ENCODE data around the gene TMEM231. TPM values are rescaled to one million over a fixed set of nuclear protein-coding genes. Genes with fewer than 3 reads are reported as not detected.
A peak's percentile ranks its signal among the peaks of the same experiment; 100 is the strongest.

The TMEM231 gene
- total and polyA plus RNA-seq, 2 of the 8 experiments (the other 6 are each of a cell fraction or from before 2014, with no cell fraction given) = 8.3 to 26.7 TPM

- Histone ChIP-seq H2BK120ac (replicated peaks; ENCODE audit: low read depth, low read length) (no peak overlapping the region), H3K79me1 (ENCODE audit: low read depth, low read length) (no peaks in the 10 kb centered on the region), H3K36me3 (ENCODE audit: control insufficient read depth in 2 of 4, insufficient read depth in 4 of 4, low read length in 3 of 4) (no peaks in the 10 kb centered on the region; a peak in 1 of 8 replicates), H4K91ac (replicated peaks; ENCODE audit: insufficient read length, low read length) (no peak overlapping the region), H2BK5ac (ENCODE audit: low read depth, low read length) (no peak overlapping the region), H3K9me3 (ENCODE audit: insufficient read depth in 2 of 2, low read depth in 1 of 2, low read length in 1 of 2) (no peaks in the 10 kb centered on the region), H3K79me2 (ENCODE audit: control insufficient read depth in 1 of 2, insufficient read depth in 2 of 2, low read length in 2 of 2) (no peaks in the 10 kb centered on the region), H4K5ac (ENCODE audit: insufficient read length, low read depth, low read length) (no peak overlapping the region), H3K23ac (ENCODE audit: insufficient read length) (no peak overlapping the region), H3K56ac (replicated peaks; ENCODE audit: insufficient read length, low read depth, low read length) (no peak overlapping the region), H3K14ac (ENCODE audit: insufficient read length) (no peak overlapping the region), H3K27me3 (replicated peaks in 1 of 4; ENCODE audit: control insufficient read depth in 3 of 4, extremely low read depth in 1 of 4, insufficient read depth in 3 of 4, low read length in 3 of 4) (no peaks in the 10 kb centered on the region), H3K27ac (ENCODE audit: low read depth, low read length) (no peak overlapping the region), H2AK5ac (ENCODE audit: low read depth, low read length) (peak overlapping the region; percentile 29; the same call in 1 of the 2 replicates), H2BK15ac (ENCODE audit: low read length) (peak overlapping the region; percentile 12; the same call in 1 of the 2 replicates), H3K18ac (ENCODE audit: extremely low read depth, low read length) (no peak overlapping the region; the same call in 1 of the 2 replicates), H2BK20ac (ENCODE audit: low read length) (no peak overlapping the region), H3K23me2 (ENCODE audit: low read depth, low read length) (no peaks in the 10 kb centered on the region), H3K4me3 (ENCODE audit: extremely low read depth in 1 of 4, insufficient read depth in 2 of 4, low read depth in 3 of 4, low read length in 4 of 4) (no peak overlapping the region), H3K4me1 (replicated peaks in 1 of 4; ENCODE audit: control insufficient read depth in 3 of 4, insufficient read depth in 4 of 4, low read length in 3 of 4) (peaks cover 5 to 18% (median 16%) of the 10 kb centered on the region in 4 experiments; a peak in 6 of 7 replicates), H2BK12ac (ENCODE audit: low read depth, low read length) (no peak overlapping the region), H3K9ac (replicated peaks in 1 of 4; ENCODE audit: extremely low read depth in 1 of 4, low read depth in 3 of 4, low read length in 3 of 4) (no peak overlapping the region), H4K8ac (ENCODE audit: extremely low read depth, insufficient read depth, low read length) (no peak overlapping the region), H4K20me1 (replicated peaks in 1 of 2; ENCODE audit: control insufficient read depth in 1 of 2, insufficient read depth in 2 of 2, low read length in 2 of 2) (no peaks in the 10 kb centered on the region), H2AFZ (ENCODE audit: low read length) (no peak overlapping the region), H3K4me2 (ENCODE audit: insufficient read depth in 1 of 2, low read depth in 2 of 2, low read length in 2 of 2) (no peak overlapping the region), H3K4ac (replicated peaks; ENCODE audit: insufficient read length, low read depth, low read length) (no peak overlapping the region)
- no peak for FAIRE-seq
- no peak for DNase-seq (ENCODE audit: low read depth in 1 of 2, low spot score in 2 of 2)
- ChIA-PET POLR2A (ENCODE audit: partially characterized antibody) (interaction anchor here (0.6 to 1.6 kb wide), 10 partner anchors 9 to 336 kb away, joined by 3 to 7 read pairs (median 4); partner anchors contain the start of gene ADAT1), CTCF (ENCODE audit: partially characterized antibody) (interaction anchor here (0.8 to 2.1 kb wide), 13 partner anchors 8 to 391 kb away, joined by 3 to 12 read pairs (median 4); partner anchors contain the start of gene CHST5)
- WGBS, 2 experiments (ENCODE audit: extremely low coverage in 1 of 2, insufficient coverage in 1 of 2, insufficient read length in 1 of 2, insufficient replicate concordance in 2 of 2, low coverage in 1 of 2, low lambda C conversion rate in 2 of 2, missing lambda C conversion rate in 1 of 2) = 83% methylated on average over 8 of the region's 8 CpGs; no CpG with 5 or more reads in 1 of the 2 experiments
- no peak for TF ChIP-seq CHD2 (IDR thresholded peaks at IDR 0.05; ENCODE audit: low read length)
- TF ChIP-seq RAD21 (IDR thresholded peaks at IDR 0.05 in 1 of 2, conservative IDR thresholded peaks at IDR 0.05 in 1 of 2; ENCODE audit: low read depth in 2 of 2, low read length in 2 of 2) = peak; percentile 32 to 52; a peak in 2 of 4 replicates
- no peak for TF ChIP-seq POU5F1 (IDR thresholded peaks at IDR 0.05; ENCODE audit: low read depth, low read length)
- no peak for TF ChIP-seq JUND (IDR thresholded peaks at IDR 0.05; ENCODE audit: low read length)
- no peak for TF ChIP-seq BACH1 (IDR thresholded peaks at IDR 0.05; ENCODE audit: low read length)
- TF ChIP-seq FOSL1 (IDR thresholded peaks at IDR 0.05; ENCODE audit: insufficient read depth, low read depth, low read length) = no peak
- no peak for TF ChIP-seq TAF1 (IDR thresholded peaks at IDR 0.05; ENCODE audit: low read depth, low read length)
Observed at GRCh38 chr16:75590920-75591843, 35.1 kb upstream of the TMEM231 start.
